Endothelial cell of hepatic sinusoid (primary cell): ENCODE data around the gene PEDS1.

Source experiments
- in situ Hi-C: cut with HindIII; loops from 2 replicates; pipeline ENCODE4 v1.10.0; 2017; ENCODE audit warnings: low sequenced_read_pairs

PEDS1 gene

GRCh38 chr20:50190251-50191064, 36.9 kb upstream of the PEDS1 start, which contains the start of gene CEBPB:
CEBPB (plus strand) TSS chr20:50190830; CDS start chr20:50191034, 204 bp downstream.
- in situ Hi-C loops = no loop called here

- in situ Hi-C loops = no loop called here
Measured at GRCh38 chr20:50189681-50190250, 36.2 kb upstream of the PEDS1 start.

GRCh38 chr20:50188879-50189680, 35.6 kb upstream of the PEDS1 start:
- in situ Hi-C loops = no loop called here

- in situ Hi-C loops = no loop called here
Measured at GRCh38 chr20:50188287-50188688, 34.8 kb upstream of the PEDS1 start.

GRCh38 chr20:50187403-50188051, 34.0 kb upstream of the PEDS1 start:
- in situ Hi-C loops = no loop called here

GRCh38 chr20:50186987-50187402, 33.5 kb upstream of the PEDS1 start:
- in situ Hi-C loops = no loop called here

- in situ Hi-C loops = no loop called here
Measured at GRCh38 chr20:50186151-50186885, 32.8 kb upstream of the PEDS1 start.

GRCh38 chr20:50185426-50185825, 31.9 kb upstream of the PEDS1 start:
- in situ Hi-C loops = no loop called here

- in situ Hi-C loops = no loop called here
Measured at GRCh38 chr20:50182346-50182745, 28.8 kb upstream of the PEDS1 start.

GRCh38 chr20:50181344-50181743, 27.8 kb upstream of the PEDS1 start:
- in situ Hi-C loops = no loop called here

- in situ Hi-C loops = loop anchor here (5.0 kb wide), 1 partner anchor 304 kb away; no protein-coding TSS in a partner anchor
Measured at GRCh38 chr20:50178672-50179071, 25.1 kb upstream of the PEDS1 start.

- in situ Hi-C loops = loop anchor here (5.0 kb wide), 1 partner anchor 306 kb away; no protein-coding TSS in a partner anchor
Measured at GRCh38 chr20:50175938-50176933, 22.7 kb upstream of the PEDS1 start.

- in situ Hi-C loops = no loop called here
Measured at GRCh38 chr20:50174456-50174855, 20.9 kb upstream of the PEDS1 start.

- in situ Hi-C loops = no loop called here
Measured at GRCh38 chr20:50172347-50173013, 19.0 kb upstream of the PEDS1 start.

GRCh38 chr20:50170549-50171220, 17.2 kb upstream of the PEDS1 start:
- in situ Hi-C loops = no loop called here

- in situ Hi-C loops = no loop called here
Measured at GRCh38 chr20:50169329-50169823, 15.9 kb upstream of the PEDS1 start.

GRCh38 chr20:50165684-50166554, 12.4 kb upstream of the PEDS1 start:
- in situ Hi-C loops = no loop called here
